Medulla oblongata (tissue), 1 donor: ENCODE data around the gene HPCAL1.

Experiments used
- DNase-seq: peaks from one replicate; pipeline ENCODE4 v3.0.0-alpha.2; 2015; ENCODE audit errors: extremely low spot score

HPCAL1 gene

DNA sequence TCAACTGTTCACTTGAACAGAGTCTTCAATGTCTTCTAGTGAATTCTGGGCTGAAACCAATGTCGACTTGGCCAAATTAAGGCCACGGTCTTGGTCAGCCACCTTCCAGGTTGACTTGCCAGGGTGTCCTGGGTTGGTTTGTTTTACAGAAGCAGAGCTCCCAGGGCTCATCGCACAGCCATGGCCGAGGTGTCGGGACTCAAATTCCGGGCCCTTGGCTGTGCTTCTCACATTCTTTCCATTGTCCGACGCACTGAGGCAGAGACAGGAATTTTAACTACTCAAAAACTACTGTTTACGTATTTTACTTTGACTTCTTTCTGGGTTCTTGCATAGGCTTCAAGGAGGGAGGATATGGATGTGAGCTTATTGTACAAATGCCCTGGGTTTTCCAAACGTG lies 51.7 kb downstream of the HPCAL1 start:
- DNase-seq: no peak

DNA sequence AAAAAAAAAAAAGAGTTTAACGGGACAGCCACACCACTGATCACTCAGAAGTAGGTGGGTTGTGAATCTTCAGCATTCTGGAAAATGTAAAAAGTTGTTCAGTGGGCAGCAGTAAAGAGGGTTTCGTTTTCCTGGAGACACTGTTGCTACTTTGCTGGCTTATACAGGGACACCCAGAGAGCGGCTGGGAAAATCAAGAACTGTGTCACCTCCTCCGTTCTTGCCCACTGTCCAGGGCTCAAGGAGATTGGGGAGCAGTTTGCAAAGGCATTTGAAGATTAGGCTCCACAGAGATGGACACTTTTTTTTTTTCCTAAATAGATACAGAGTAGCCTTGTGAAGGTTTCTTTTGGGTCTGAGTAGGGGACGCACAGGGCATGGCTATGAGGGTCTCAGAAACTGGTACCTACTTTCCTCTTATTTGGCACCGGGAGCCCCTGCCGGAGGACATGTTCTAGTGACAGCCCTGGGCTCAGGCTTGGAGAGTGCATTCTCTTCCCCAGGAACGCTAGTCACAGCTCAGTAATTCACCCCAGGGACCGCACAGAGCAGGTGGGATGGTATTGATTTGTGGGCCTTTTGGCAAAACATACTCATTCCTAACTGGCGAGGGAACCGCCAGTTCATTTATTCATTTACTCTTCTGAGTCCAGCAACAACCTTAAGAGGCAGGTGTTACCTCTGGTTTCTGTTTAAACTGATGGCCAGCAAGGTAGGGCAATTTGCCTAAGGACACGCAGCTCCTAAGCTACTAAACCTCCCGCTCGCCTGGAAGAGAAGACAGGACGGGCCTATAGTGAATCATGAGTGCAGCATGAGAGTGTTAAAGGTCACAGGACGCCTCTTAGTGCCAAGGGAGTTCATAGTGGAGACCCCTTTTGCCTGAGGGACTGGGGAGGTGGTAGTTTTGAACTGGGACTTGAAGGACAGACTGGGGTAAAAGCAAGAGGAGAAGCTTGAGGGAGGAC lies 53.1 kb downstream of the HPCAL1 start:
- DNase-seq: no peak

GRCh38 chr2:10356439-10356811 lies 53.7 kb downstream of the HPCAL1 start:
- no peak for DNase-seq

DNA sequence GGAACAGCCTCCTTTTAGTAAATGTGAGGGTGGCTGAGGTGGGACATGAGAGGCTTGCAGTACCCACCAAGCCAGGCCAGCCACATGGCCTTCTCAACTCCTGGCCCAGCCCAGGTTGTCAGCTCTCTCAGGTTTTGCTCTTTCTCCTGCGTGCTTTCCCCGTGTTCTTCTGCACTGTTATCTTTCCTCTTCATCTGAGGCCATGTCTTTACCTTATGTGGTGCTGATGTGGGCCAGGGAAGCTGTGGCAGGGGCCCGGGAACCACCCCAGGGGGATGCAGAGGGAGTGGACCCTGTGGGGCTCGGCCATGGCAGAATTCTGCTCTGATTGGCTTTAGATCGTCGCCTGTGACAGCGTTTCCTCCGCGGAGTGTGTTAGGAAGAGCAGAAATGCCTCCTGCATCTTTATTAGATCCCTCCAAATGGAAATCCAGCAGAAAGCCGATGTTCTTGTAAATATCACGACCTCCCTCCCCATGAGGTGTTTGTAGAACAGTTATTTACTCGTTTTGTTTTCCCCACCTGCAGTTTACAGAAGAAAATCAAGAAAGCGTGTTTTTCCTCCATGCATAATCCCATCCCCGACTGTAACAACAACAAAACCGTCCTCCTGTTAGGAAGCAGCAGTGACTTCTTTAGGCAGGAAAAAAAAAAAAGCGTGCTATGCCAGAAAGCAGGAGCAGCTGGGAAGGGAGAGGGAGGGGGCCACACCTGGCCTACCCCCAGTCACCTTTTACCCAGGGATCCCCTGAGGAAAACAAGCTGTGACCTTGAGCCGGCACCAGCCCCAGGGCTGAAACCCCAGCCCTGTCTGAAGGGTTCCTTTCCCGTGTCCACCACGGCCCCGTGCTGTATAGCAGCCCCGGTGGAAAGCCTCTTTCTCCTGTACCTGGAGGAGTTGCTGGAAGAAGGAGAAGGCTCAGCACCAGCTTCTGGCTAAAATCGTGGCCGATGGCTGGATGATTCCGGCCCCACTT lies 54.8 kb downstream of the HPCAL1 start:
- DNase-seq: no peak

- DNase-seq: no peak
These were observed 56.5 kb downstream of the HPCAL1 start for GRCh38 chr2:10359246-10359645.

DNA sequence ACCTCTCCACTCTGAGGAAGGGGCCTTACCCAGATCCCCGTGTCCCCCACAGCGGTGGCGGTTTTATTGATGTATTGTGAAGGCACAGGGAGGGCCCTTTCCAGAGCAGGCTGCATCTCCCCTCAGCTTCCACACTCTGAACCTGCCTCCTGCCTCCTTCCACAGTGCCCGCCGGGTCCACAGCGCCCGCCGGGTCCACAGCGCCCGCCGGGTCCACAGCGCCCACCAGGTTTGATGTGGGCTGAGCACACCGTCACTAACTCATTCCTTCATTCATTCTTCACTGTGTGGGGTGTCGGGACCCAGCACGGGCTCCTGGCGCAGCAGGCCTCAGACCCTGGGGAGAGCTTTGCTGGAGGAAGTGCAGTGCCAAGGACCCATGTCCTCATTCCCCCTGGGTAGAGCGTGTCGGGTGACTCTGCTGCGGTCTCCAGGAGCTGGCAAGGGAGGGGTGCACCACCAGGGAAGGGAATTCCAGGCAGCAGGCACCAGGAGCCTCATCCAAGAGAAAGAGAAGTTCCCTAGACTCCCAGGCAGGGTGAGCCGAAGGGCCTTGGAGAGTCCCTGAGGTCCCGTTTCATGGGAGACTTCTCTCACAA lies 57.1 kb downstream of the HPCAL1 start:
- DNase-seq: no peak

DNA sequence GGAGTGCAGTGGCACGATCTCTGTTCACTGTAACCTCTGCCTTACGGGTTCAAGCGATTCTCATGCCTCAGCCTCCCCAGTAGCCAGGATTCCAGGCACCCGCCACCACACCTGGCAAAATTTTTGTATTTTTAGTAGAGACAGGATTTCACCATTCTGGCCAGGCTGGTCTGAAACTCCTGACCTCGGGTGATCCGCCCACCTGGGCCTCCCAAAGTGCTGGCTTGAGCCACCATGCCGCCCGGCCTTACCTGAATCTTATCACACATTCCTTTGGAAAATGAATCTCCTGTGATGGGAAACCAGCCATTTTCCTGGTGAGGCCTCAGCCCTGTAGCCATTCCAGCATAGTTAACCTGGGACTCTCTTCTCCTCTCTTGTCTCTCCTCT lies 57.8 kb downstream of the HPCAL1 start:
- no peak for DNase-seq

GRCh38 chr2:10360850-10361588 lies 58.3 kb downstream of the HPCAL1 start:
- DNase-seq: peak; percentile 76

GRCh38 chr2:10362096-10362897 lies 59.6 kb downstream of the HPCAL1 start:
- DNase-seq: no peak

DNA sequence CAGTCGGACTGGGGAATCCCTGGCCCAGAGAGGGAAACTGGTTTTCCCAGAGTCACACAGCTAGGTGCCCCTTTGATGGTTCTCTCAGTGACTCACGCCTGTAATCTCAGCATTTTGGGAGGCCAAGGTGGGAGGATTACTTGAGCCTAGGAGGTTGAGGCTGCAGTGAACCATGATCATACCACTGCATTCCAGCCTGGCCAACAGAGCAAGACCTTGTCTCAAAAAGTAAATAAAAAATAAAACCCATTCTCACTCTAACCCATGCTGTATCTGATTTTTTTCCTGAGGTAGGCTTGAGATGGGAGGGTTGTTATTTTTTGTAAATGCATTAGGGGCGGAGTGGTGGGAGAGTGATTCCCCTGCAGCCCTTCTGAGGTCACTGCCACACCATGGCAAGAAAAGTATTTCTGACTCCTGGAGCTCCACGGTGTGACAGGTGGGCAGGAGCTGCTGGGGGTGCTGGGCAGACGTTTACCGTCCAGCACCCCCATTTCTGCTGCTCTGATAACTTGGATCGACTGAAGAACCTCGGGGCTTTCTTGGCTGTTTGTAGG lies 60.3 kb downstream of the HPCAL1 start:
- DNase-seq: no peak

GRCh38 chr2:10363861-10364610 lies 61.3 kb downstream of the HPCAL1 start:
- no peak for DNase-seq

DNA sequence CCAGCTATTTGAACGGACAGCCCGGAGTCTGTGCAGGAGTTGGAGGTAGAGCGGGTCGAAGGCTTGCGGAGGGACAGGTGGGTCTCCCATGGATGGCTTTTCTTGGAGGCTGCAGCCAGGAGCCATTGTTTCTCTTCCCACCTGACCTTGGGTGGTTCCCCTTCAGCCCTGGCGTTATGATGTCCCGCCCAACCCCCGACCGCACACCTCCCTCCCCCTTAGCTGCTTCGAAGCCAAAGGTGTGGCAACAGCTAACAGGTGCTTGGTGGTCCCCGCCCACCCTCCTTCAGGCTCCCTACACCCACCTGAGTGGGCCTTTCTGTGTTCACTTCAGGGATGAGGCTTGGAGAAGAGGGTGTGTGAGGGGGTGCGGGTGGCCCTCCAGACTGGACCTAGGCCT lies 62.7 kb downstream of the HPCAL1 start:
- no peak for DNase-seq

- DNase-seq: no peak
These were observed 64.0 kb downstream of the HPCAL1 start for GRCh38 chr2:10366601-10367270.

DNA sequence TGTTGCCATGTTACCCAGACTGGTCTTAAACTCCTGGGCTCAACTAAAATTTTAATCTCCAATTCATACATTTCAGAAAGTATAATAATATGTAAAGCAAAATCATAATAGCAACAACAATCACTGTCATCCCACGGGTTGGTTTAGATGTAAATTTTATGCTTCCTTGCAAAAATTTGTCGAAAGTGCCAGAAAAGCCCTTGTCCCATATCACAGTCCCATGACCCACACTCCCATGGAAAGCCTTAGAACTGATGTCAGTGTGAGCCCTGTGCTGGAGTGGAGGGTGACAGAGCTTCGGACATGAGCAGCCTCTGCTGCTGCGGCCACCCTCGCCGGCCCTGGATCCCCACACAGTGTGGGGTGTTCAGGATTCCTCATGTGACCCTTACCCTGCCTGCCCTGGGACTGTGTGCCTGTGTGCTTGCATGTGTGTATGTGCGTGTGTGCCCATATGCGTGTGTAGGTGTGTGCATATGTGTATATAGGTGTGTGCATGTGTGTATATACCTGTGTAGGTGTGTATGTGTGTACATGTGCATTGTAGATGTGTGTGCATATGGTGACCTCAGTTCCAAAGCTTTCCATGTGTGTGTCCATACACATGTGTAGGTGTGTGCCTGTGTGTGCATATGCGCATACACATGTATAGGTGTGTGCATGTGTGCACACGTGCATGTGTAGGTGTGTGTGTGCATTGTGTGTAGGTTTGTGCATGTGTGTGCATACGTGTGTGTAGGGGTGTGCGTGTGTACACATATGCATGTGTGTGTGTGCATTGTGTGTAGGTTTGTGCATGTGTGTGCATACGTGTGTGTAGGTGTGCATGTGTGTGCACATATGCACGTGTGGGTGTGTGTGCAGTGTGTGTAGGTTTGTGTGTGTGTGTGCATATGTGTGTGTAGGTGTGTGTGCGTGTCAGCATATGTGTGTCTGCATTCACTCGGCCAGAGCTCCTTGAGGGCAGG lies 65.1 kb downstream of the HPCAL1 start:
- no peak for DNase-seq

DNA sequence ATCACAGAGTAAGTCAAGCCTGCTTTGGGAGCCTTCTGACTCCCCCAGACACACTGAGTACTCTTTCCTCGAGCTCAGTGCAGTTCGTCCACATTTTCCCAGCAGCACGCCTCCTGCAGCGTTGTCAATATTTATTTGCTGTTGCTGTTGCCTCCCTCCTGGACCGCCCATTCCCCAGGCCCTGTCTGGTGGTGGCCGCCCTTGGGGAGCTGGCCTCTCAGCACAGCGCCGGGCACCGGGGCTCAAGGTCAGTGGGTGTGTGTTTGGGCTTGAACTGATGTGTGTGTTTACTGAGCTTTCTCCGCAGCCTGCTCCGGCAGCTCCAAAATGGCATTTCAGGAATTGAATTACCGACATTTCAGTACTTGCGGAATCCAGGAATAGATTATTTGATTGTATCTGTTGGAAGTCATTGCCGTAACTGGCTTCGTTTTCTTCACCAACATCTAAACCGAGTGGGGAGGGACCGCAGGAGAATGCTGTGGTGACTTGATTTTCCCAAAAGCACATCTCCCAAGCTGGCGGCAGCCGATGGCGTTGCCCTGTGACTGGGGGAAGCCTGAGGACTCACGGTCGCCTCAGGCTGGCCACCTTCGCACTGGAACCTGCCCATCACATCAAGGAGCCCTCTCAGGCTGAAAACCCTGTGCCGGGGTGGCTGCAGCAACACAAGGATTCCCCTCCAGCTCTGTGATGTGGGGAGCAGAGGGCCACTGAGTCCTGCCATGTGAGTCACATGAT lies 66.0 kb downstream of the HPCAL1 start:
- DNase-seq: no peak

DNA sequence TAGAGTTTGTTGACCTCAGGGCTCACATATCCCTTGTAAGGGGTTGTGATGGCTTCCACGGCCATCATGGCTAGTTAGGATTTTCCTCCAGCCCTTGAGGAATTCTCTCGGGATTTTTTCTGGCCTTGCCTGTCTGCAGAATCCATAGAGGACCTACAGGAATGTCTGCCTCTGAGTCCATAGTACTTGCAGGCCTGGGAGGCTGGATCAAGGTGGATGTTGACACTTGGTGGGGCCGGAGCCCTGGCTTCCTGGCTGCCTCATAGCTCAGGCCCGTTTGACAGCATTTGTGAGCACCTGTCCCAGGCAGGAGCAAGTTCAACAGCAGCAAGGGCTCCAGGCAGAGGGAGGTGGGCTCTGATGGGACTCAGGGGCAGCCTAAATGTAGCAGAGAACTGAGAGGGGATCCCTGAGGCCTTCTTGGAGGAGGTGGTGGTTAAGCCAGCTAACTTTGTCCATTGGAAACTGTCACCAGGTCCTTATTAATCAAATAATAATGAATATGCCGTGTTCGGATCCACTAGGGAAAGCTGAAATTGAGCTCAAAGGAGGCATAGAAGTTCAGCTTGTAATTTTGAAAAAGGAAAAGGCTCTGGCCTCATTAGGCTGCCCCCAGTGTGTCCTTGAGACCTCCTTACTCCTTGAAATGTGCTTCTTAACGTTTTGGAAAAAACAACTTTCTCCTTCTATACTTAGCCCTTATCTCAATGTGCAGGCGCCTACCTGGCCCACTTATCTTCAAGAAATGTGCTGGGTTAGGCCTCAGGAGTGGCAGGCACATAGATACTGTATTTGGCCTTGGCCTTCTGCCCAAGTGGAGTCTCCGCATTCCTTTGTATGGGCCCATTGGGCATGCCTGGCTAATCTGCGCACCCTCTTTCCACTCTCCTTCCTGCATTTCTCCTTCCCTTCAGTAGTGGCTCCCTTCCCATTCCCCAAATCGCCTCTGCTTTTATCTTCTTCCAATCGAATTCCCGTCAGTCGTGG lies 66.9 kb downstream of the HPCAL1 start:
- DNase-seq: no peak
